K562 (cell line): Measurements from ENCODE around the gene SLC27A4. TPM values are rescaled to one million over a fixed set of nuclear protein-coding genes. Genes with fewer than 3 reads are reported as not detected.

Experiments used
- ATAC-seq: fragments of 200-7000 bp; cut with Tn5 transposase; 3 replicates; pipeline ENCODE4 v1.9.1; 2020; ENCODE audit warnings: moderate library complexity
- BruUV-seq: library from RNA; stranded (reverse); fragments of 400-500 nt; replicated peaks from 2 replicates; lab custom pipeline; 2021; lab: Mats Ljungman, UMichigan
- CTCF ChIA-PET: fragments of 300-600 bp; formaldehyde crosslinking; extraction: SDS; loops from one replicate; lab custom pipeline; 2021; ENCODE audit warnings: low intra/inter-chr PET ratio; lab: Yijun Ruan, JAX
- POLR2A ChIA-PET: fragments of 300-600, 350-650 bp; sonication (Branson Sonifier 250); formaldehyde crosslinking; extraction: SDS; loops from one replicate; lab custom pipeline; 2021; ENCODE audit warnings: antibody characterized with exemption, inconsistent platforms; lab: Yijun Ruan, JAX
- DNase-seq, 4 experiments: peaks; one replicate each; pipeline versions ENCODE4 v3.0.0 to v3.0.0-alpha.2; 2011 to 2018; ENCODE audit warnings: low spot score in 3 of 4, mixed read lengths in 3 of 4; ENCODE audit errors: extremely low read depth in 1 of 4
- FAIRE-seq: peaks from 2 replicates; lab custom pipeline; 2011; peaks lifted over from hg19 to GRCh38; lab: Jason Lieb, UNC
- H2AFZ ChIP-seq: 2 replicates; pipeline ENCODE4 v1.6.0; 2011; ENCODE audit warnings: low read depth, low read length, control low read depth, inconsistent platforms
- H3K27ac ChIP-seq: fragments of 200-600 bp; 3 replicates; pipeline ENCODE4 v1.8.0; 2011; ENCODE audit warnings: low read depth, mild to moderate bottlenecking, control low read depth, inconsistent platforms, low read length, moderate library complexity, mixed read lengths; ENCODE audit errors: extremely low read depth
- H3K27me3 ChIP-seq, 2 experiments: fragments of 300-600 bp in 1 of 2; 2 replicates in 1 of 2; 3 replicates in 1 of 2; pipeline versions ENCODE4 v1.6.0 to v1.8.0; 2011; ENCODE audit warnings: inconsistent platforms in 2 of 2, low read length in 2 of 2, mild to moderate bottlenecking in 1 of 2, mixed read lengths in 1 of 2, moderate library complexity in 1 of 2; ENCODE audit not compliant: control insufficient read depth in 2 of 2, insufficient read depth in 2 of 2
- H3K36me3 ChIP-seq: fragments of 300-600 bp; 3 replicates; pipeline ENCODE4 v1.8.0; 2011; ENCODE audit warnings: mild to moderate bottlenecking, low read length, inconsistent platforms; ENCODE audit not compliant: control insufficient read depth, insufficient read depth
- H3K4me1 ChIP-seq, 2 experiments: fragments of 200-600 bp in 1 of 2; replicated peaks in 1 of 2; 2 replicates in 1 of 2; 3 replicates in 1 of 2; pipeline versions ENCODE4 v1.5.1 to v1.8.0; 2011; ENCODE audit warnings: inconsistent platforms in 2 of 2, low read length in 2 of 2, mild to moderate bottlenecking in 1 of 2, mixed read lengths in 1 of 2, moderate library complexity in 1 of 2; ENCODE audit not compliant: control insufficient read depth in 2 of 2, insufficient read depth in 2 of 2
- H3K4me2 ChIP-seq: 2 replicates; pipeline ENCODE4 v1.6.1; 2011; ENCODE audit warnings: low read length, control low read depth, inconsistent platforms, mixed read lengths; ENCODE audit not compliant: insufficient read depth
- H3K4me3 ChIP-seq: fragments of 200-600 bp; sonication (generic), shearing (Covaris generic); 2 replicates; pipeline ENCODE4 v1.5.1; 2016; ENCODE audit warnings: control low read depth, inconsistent platforms
- H3K79me2 ChIP-seq: fragments of 200-600 bp; 3 replicates; pipeline ENCODE4 v1.8.0; 2011; ENCODE audit warnings: low read length, inconsistent platforms; ENCODE audit not compliant: control insufficient read depth, insufficient read depth
- H3K9ac ChIP-seq, 2 experiments: 2 replicates each; pipeline versions ENCODE4 v1.6.0 to v1.6.1; 2011; ENCODE audit warnings: low read depth in 2 of 2, low read length in 2 of 2, control low read depth in 1 of 2, inconsistent platforms in 1 of 2, mild to moderate bottlenecking in 1 of 2, mixed read lengths in 1 of 2; ENCODE audit not compliant: insufficient read depth in 1 of 2
- H3K9me1 ChIP-seq: one replicate; pipeline ENCODE4 v1.6.0; 2011; ENCODE audit warnings: inconsistent platforms, mild to moderate bottlenecking, low read length, moderate library complexity; ENCODE audit not compliant: control insufficient read depth, insufficient read depth
- H3K9me3 ChIP-seq: replicated peaks from 2 replicates; pipeline ENCODE4 v1.5.1; 2011; ENCODE audit warnings: low read depth, low read length, inconsistent platforms; ENCODE audit not compliant: control insufficient read depth, insufficient read depth
- H4K20me1 ChIP-seq: replicated peaks from 2 replicates; pipeline ENCODE4 v1.6.1; 2011; ENCODE audit warnings: low read length, inconsistent platforms, mixed read lengths; ENCODE audit not compliant: control insufficient read depth, insufficient read depth
- CBX5 ChIP-seq: IDR thresholded peaks from 2 replicates; pipeline ENCODE4 v1.6.1; 2014; ENCODE audit warnings: low read depth, borderline replicate concordance
- CEBPB ChIP-seq: fragments of 450-650 bp; IDR thresholded peaks from 2 replicates; pipeline ENCODE4 v1.6.1; 2016; ENCODE audit warnings: missing genetic modification characterization, missing compliant biosample characterization
- CEBPG ChIP-seq, 3 experiments: fragments of 200-800 bp in 1 of 3; sonication (Bioruptor generic) in 1 of 3; sonication (generic) in 1 of 3; formaldehyde crosslinking in 1 of 3; IDR thresholded peaks in 2 of 3; conservative IDR thresholded peaks in 1 of 3; 2 replicates each; pipeline versions ENCODE4 v1.6.1 to v1.8.0; 2016 to 2022; ENCODE audit warnings: missing compliant biosample characterization in 2 of 3, missing genetic modification characterization in 2 of 3, mild to moderate bottlenecking in 1 of 3, missing genetic modification reagents in 1 of 3
- HOXB6 ChIP-seq: fragments of 250-450 bp; sonication (Bioruptor Pico); IDR thresholded peaks from 2 replicates; pipeline ENCODE4 v1.5.1; 2022; ENCODE audit warnings: mild to moderate bottlenecking, borderline replicate concordance
- TBP ChIP-seq: optimal IDR thresholded peaks from 2 replicates; pipeline ENCODE3; 2011; ENCODE audit warnings: low read depth, low read length, improper control_type of control experiment
- ZFP30 ChIP-seq: fragments of 250-450 bp; sonication (Bioruptor Pico); IDR thresholded peaks from 2 replicates; pipeline ENCODE4 v1.8.0; 2022; ENCODE audit warnings: moderate library complexity, mild to moderate bottlenecking, inconsistent platforms, borderline replicate concordance
- ZNF408 ChIP-seq: fragments of 250-450 bp; sonication (Bioruptor Pico); IDR thresholded peaks from 2 replicates; pipeline ENCODE4 v1.4.0; 2020; ENCODE audit warnings: low read depth, mild to moderate bottlenecking, moderate library complexity
- WGBS: fragments of 100-300 bp; shearing (Covaris generic); methylation state at CpG from one replicate; pipeline ENCODE4 v1.1.6; 2016; ENCODE audit warnings: low coverage, mixed read lengths; ENCODE audit not compliant: insufficient coverage; ENCODE audit errors: missing lambda C conversion rate; 5-methylcytosine and 5-hydroxymethylcytosine counted together
- in situ Hi-C: fragments of 300-500 bp; cut with MboI; formaldehyde crosslinking; loops from 4 replicates; pipeline ENCODE4 v1.15.0; 2018; ENCODE audit warnings: inconsistent platforms, mixed read lengths
- intact Hi-C: fragments of 100-400 bp; cut with micrococcal nuclease; formaldehyde crosslinking; loops from 2 replicates; pipeline ENCODE4 v1.14.2; 2022
- polyA plus RNA-seq, 8 experiments: library from polyadenylated mRNA; depleted of rRNA in 4 of 8; stranded (reverse) in 5 of 8; unstranded in 3 of 8; fragments of >200 nt; fragmentation: Nextera tagmentation in 2 of 8; fragmentation: Illumina TruSeq in 1 of 8; extraction: Ambion mirVana in 2 of 8; extraction: Trizol in 1 of 8; gene quantifications; 2 replicates each; pipeline versions ENCODE4 v1.2.1 to v1.2.3, GENCODE V29; 2011 to 2014; ENCODE audit warnings: inconsistent platforms in 1 of 8, missing spikeins in 1 of 8
- total RNA-seq, 7 experiments: library from RNA; depleted of rRNA in 6 of 7; stranded (reverse); fragments of >200 nt in 6 of 7; fragmentation: Illumina TruSeq in 2 of 7; extraction: Trizol in 2 of 7; gene quantifications; 2 replicates each; pipeline versions ENCODE4 v1.2.1 to v1.2.3, GENCODE V29; 2011 to 2021; ENCODE audit warnings: low replicate concordance in 1 of 7
- TF ChIP-seq, protein P1 (sequence below), 2 experiments: fragments of 450-650 bp; IDR thresholded peaks; 2 replicates each; pipeline ENCODE4 v1.6.1; 2016; ENCODE audit warnings: mild to moderate bottlenecking in 2 of 2, borderline replicate concordance in 1 of 2, low read depth in 1 of 2, moderate library complexity in 1 of 2
- TF ChIP-seq, protein P2 (sequence below): fragments of 200-800 bp; sonication (Bioruptor generic); IDR thresholded peaks from 2 replicates; pipeline ENCODE4 v1.6.1; 2017; ENCODE audit warnings: missing genetic modification characterization, missing compliant biosample characterization

Gene SLC27A4
- total and polyA plus RNA-seq, 9 of the 15 experiments (the other 6 are each of a cell fraction or from before 2014, with no cell fraction given): 0.25 to 35.7 (median 14.0) TPM

DNA sequence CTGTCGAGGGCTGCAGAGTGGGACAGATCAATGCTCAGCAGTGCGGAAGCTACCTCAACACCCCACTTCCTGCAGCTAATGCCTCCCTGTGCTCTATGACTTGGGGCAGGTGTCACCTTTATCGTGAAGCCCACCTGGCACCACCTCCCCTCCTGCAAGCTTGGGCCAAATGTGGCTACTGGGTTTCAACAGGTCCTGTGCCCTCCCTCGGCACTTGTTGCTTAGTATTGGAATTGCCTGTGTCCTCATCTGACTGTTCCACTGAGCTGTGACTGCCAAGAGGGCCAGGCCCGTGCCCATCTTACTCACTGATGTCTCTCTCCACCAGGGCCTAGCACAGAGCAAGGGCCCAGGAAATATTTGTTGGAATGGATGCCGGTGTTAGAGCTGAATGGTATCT, 9.4 kb downstream of the SLC27A4 start:
- H3K27me3 ChIP-seq: no peaks in the 10 kb centered on the region
- no peak overlapping the region for H3K4me2 ChIP-seq
- no peak for ATAC-seq
- CTCF ChIA-PET: no interaction called here
- no peaks in the 10 kb centered on the region for H3K79me2 ChIP-seq
- H2AFZ ChIP-seq: no peak overlapping the region
- WGBS: 93% methylated on average over 6 of the region's 6 CpGs
- H3K4me3 ChIP-seq: no peak overlapping the region
- intact Hi-C loops: loop anchor here (10.0 kb wide), 1 partner anchor 135 kb away; no protein-coding TSS in a partner anchor
- in situ Hi-C loops: loop anchor here (25.0 kb wide), 1 partner anchor 587 kb away; no protein-coding TSS in a partner anchor
- H3K4me1 ChIP-seq: peaks cover 0 to 2% of the 10 kb centered on the region in 2 experiments; a peak in 1 of 5 replicates
- peaks cover 3% of the 10 kb centered on the region for H3K9me1 ChIP-seq
- no peak for DNase-seq
- peaks cover 60% of the 10 kb centered on the region; the same call in 2 of the 3 replicates for H3K36me3 ChIP-seq
- FAIRE-seq: no peak
- POLR2A ChIA-PET: interaction anchor here (0.7 to 0.9 kb wide), 2 partner anchors 8 to 26 kb away, joined by 3 to 4 read pairs; no protein-coding TSS in a partner anchor
- H3K27ac ChIP-seq: no peak overlapping the region
- H3K9me3 ChIP-seq: no peaks in the 10 kb centered on the region
- BruUV-seq: no TSS peak
- H4K20me1 ChIP-seq: no peaks in the 10 kb centered on the region
- H3K9ac ChIP-seq: no peak overlapping the region
- TF ChIP-seq CBX5 (no peak), TBP (no peak), HOXB6 (CRISPR knock-in tag) (no peak), ZNF408 (no peak), ZFP30 (CRISPR knock-in tag) (no peak), CEBPB (tag) (no peak), CEBPG (CRISPR knock-in tag; IDR thresholded peaks at IDR 0.05) (no peak), CEBPG (tag; conservative IDR thresholded peaks at IDR 0.05 in 1 of 2, IDR thresholded peaks at IDR 0.05 in 1 of 2) (no peak)
- TF ChIP-seq, protein P1, sequence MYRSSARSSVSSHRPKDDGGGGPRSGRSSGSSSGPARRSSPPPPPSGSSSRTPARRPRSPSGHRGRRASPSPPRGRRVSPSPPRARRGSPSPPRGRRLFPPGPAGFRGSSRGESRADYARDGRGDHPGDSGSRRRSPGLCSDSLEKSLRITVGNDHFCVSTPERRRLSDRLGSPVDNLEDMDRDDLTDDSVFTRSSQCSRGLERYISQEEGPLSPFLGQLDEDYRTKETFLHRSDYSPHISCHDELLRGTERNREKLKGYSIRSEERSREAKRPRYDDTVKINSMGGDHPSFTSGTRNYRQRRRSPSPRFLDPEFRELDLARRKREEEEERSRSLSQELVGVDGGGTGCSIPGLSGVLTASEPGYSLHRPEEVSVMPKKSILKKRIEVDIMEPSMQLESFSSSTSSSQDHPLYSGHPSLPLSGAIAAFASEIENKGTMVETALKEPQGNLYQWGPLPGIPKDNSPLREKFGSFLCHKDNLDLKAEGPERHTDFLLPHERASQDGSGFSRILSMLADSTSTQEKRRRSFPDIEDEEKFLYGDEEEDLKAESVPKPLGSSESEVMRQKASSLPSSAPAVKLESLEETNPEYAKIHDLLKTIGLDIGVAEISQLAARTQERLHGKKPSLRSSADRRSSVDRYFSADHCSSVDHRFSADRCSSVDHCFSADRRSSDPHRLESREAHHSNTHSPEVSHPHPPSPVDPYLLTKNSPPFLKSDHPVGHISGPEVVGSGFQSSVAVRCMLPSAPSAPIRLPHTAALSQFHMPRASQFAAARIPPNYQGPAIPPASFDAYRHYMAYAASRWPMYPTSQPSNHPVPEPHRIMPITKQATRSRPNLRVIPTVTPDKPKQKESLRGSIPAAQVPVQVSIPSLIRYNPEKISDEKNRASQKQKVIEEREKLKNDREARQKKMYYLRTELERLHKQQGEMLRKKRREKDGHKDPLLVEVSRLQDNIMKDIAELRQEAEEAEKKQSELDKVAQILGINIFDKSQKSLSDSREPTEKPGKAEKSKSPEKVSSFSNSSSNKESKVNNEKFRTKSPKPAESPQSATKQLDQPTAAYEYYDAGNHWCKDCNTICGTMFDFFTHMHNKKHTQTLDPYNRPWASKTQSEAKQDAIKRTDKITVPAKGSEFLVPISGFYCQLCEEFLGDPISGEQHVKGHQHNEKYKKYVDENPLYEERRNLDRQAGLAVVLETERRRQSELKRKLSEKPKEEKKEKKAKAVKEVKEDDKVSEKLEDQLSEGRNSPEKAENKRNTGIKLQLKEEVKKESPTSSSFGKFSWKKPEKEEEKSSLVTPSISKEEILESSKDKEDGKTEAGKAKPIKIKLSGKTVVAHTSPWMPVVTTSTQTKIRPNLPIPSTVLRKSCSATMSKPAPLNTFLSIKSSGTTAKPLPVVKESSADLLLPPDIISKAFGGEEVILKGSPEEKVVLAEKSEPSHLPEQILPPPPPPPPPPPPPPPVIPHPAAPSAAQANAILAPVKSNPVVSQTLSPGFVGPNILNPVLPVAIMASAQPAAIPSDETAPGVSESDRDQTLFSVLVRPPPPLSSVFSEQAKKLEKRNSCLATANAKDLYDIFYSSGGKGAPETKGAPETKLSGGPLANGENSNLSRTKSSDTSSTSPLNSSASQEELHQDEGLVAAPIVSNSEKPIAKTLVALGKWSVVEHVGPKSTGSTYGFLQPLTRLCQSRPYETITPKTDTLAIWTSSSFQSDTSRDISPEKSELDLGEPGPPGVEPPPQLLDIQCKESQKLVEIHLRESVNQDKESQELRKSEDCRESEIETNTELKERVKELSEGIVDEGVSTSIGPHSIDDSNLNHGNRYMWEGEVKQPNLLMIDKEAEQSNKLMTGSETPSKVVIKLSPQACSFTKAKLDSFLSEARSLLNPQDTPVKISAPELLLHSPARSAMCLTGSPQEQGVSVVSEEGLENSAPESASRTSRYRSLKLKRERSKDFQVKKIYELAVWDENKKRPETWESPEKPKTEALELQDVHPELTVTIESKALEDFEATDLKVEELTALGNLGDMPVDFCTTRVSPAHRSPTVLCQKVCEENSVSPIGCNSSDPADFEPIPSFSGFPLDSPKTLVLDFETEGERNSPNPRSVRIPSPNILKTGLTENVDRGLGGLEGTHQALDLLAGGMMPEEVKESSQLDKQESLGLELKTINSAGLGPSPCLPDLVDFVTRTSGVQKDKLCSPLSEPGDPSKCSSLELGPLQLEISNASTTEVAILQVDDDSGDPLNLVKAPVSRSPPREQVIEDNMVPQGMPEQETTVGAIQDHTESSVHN (IDR thresholded peaks at IDR 0.05; ENCODE audit: borderline replicate concordance in 1 of 2, low read depth in 1 of 2): no peak
- TF ChIP-seq, protein P2, sequence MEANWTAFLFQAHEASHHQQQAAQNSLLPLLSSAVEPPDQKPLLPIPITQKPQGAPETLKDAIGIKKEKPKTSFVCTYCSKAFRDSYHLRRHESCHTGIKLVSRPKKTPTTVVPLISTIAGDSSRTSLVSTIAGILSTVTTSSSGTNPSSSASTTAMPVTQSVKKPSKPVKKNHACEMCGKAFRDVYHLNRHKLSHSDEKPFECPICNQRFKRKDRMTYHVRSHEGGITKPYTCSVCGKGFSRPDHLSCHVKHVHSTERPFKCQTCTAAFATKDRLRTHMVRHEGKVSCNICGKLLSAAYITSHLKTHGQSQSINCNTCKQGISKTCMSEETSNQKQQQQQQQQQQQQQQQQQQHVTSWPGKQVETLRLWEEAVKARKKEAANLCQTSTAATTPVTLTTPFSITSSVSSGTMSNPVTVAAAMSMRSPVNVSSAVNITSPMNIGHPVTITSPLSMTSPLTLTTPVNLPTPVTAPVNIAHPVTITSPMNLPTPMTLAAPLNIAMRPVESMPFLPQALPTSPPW: no peak
